BJ (cell line): ENCODE data around the gene ENO3. TPM values are rescaled to one million over a fixed set of nuclear protein-coding genes. Genes with fewer than 3 reads are reported as not detected.

Source experiments
- CTCF ChIA-PET: fragments of 350-600 bp; formaldehyde crosslinking; extraction: SDS; loops from one replicate; lab custom pipeline; 2021; ENCODE audit warnings: antibody characterized with exemption, inconsistent platforms; lab: Yijun Ruan, JAX
- POLR2A ChIA-PET: fragments of 300-600 bp; sonication (Branson Sonifier 250); formaldehyde crosslinking; extraction: SDS; loops from one replicate; lab custom pipeline; 2021; ENCODE audit warnings: antibody characterized with exemption; lab: Charles Lee
- DNase-seq: peaks from one replicate; pipeline ENCODE4 v3.0.0-alpha.2; 2011; ENCODE audit warnings: low read depth
- H3K27me3 ChIP-seq: 2 replicates; pipeline ENCODE4 v1.6.0; 2011; ENCODE audit warnings: low read length; ENCODE audit not compliant: control insufficient read depth, insufficient read depth
- H3K36me3 ChIP-seq: 2 replicates; pipeline ENCODE4 v1.5.1; 2011; ENCODE audit warnings: low read length; ENCODE audit not compliant: control insufficient read depth, insufficient read depth
- H3K4me3 ChIP-seq: 2 replicates; pipeline ENCODE4 v1.5.1; 2011; ENCODE audit warnings: low read depth, mild to moderate bottlenecking, control low read depth, low read length
- CTCF ChIP-seq: IDR thresholded peaks from 2 replicates; pipeline ENCODE4 v1.5.1; 2011; ENCODE audit warnings: low read depth, mild to moderate bottlenecking, control low read depth, inconsistent platforms, low read length, moderate library complexity; ENCODE audit not compliant: insufficient read depth
- polyA plus RNA-seq: library from polyadenylated mRNA; depleted of rRNA; stranded (reverse); fragments of >200 nt; gene quantifications from 2 replicates; pipeline ENCODE4 v1.2.3, GENCODE V29; 2011

The ENO3 gene
- polyA plus RNA-seq, 1 experiment = 5.9 TPM

- TF ChIP-seq CTCF = no peak
- no peak for DNase-seq
- H3K27me3 ChIP-seq = no peaks in the 10 kb centered on the region
- H3K4me3 ChIP-seq = peak overlapping the region; percentile 60
- CTCF ChIA-PET = interaction anchor here (0.7 to 4.6 kb wide), 13 partner anchors 11 to 78 kb away, joined by 3 to 24 read pairs (median 5); partner anchors contain the start of genes INCA1, KIF1C and SPAG7
- H3K36me3 ChIP-seq = peaks cover 2% of the 10 kb centered on the region
- POLR2A ChIA-PET = no interaction called here
Measured at GRCh38 chr17:4986403-4986802, 35.5 kb downstream of the ENO3 start.

GRCh38 chr17:4986951-4987766 lies 36.2 kb downstream of the ENO3 start, which contains the start of gene CAMTA2:
TSS of gene CAMTA2 (minus strand) at chr17:4987675. CDS start at chr17:4986222, 1,453 bp downstream.
- no peak for DNase-seq
- ChIA-PET CTCF (interaction anchor here (0.7 to 4.6 kb wide), 21 partner anchors 10 to 97 kb away, joined by 3 to 24 read pairs (median 4); partner anchors contain the start of genes INCA1, KIF1C, RNF167 and SPAG7), POLR2A (interaction anchor here (0.6 kb wide), 1 partner anchor 48 kb away, joined by 3 read pairs; the partner anchor contains the start of gene SLC52A1)
- Histone ChIP-seq H3K27me3 (no peaks in the 10 kb centered on the region), H3K36me3 (peaks cover 2% of the 10 kb centered on the region), H3K4me3 (peak within 1 kb of the TSS; percentile 60)
- peak; percentile 52 for TF ChIP-seq CTCF

- H3K36me3 ChIP-seq = no peaks in the 10 kb centered on the region; the same call in 1 of the 2 replicates
- peak overlapping the region; percentile 60 for H3K4me3 ChIP-seq
- DNase-seq = no peak
- H3K27me3 ChIP-seq = no peaks in the 10 kb centered on the region
- no peak for TF ChIP-seq CTCF
- ChIA-PET CTCF (interaction anchor here (0.7 to 4.6 kb wide), 16 partner anchors 8 to 98 kb away, joined by 3 to 24 read pairs (median 5); partner anchors contain the start of genes INCA1, KIF1C, RNF167 and SLC25A11), POLR2A (interaction anchor here (0.6 kb wide), 1 partner anchor 47 kb away, joined by 3 read pairs; the partner anchor contains the start of gene SLC52A1)
Measured at GRCh38 chr17:4987767-4988567, 37.0 kb downstream of the ENO3 start.

- H3K4me3 ChIP-seq = no peak overlapping the region
- ChIA-PET POLR2A (no interaction called here), CTCF (no interaction called here)
- TF ChIP-seq CTCF = no peak
- H3K27me3 ChIP-seq = no peaks in the 10 kb centered on the region
- no peak for DNase-seq
- no peaks in the 10 kb centered on the region for H3K36me3 ChIP-seq
Measured at GRCh38 chr17:4994081-4994595, 43.2 kb downstream of the ENO3 start.
